CD4-positive, CD25-positive, alpha-beta regulatory T cell (primary cell): ENCODE data around the gene PADI6. TPM values are rescaled to one million over a fixed set of nuclear protein-coding genes. Genes with fewer than 3 reads are reported as not detected.

Experiments
- ATAC-seq, 2 donors: fragments of 150-1000 bp; cut with Tn5 transposase; one replicate each; pipeline ENCODE4 v1.10.0; 2021; ENCODE audit warnings: low read depth in 2 of 2, moderate number of reproducible peaks in 2 of 2, moderate library complexity in 1 of 2
- DNase-seq, 3 donors: peaks; one replicate each; pipeline versions ENCODE4 v3.0.0 to v3.0.0-alpha.2; 2012 to 2022; ENCODE audit warnings: mixed read lengths in 1 of 3
- H3K27ac ChIP-seq: one replicate; pipeline ENCODE4 v1.7.0; 2013; ENCODE audit warnings: mild to moderate bottlenecking, low read length; ENCODE audit not compliant: insufficient read depth, poor library complexity, severe bottlenecking
- H3K27me3 ChIP-seq: one replicate; pipeline ENCODE4 v1.7.0; 2013; ENCODE audit warnings: low read length; ENCODE audit not compliant: control insufficient read depth, insufficient read depth
- H3K36me3 ChIP-seq: one replicate; pipeline ENCODE4 v1.7.0; 2013; ENCODE audit warnings: mild to moderate bottlenecking, low read length, moderate library complexity; ENCODE audit not compliant: control insufficient read depth, insufficient read depth
- H3K4me1 ChIP-seq: 2 replicates; pipeline ENCODE4 v1.7.0; 2013; ENCODE audit warnings: mild to moderate bottlenecking, low read length; ENCODE audit not compliant: insufficient read depth, control insufficient read depth, poor library complexity, severe bottlenecking
- H3K4me3 ChIP-seq: one replicate; pipeline ENCODE4 v1.7.0; 2013; ENCODE audit warnings: low read depth, mild to moderate bottlenecking, low read length, moderate library complexity
- H3K9me3 ChIP-seq, 2 experiments: 1 replicate in 1 of 2; 2 replicates in 1 of 2; pipeline ENCODE4 v1.7.0; 2013; ENCODE audit warnings: low read length in 2 of 2, mild to moderate bottlenecking in 1 of 2, moderate library complexity in 1 of 2; ENCODE audit not compliant: control insufficient read depth in 2 of 2
- H3K27ac Mint-ChIP-seq, 3 donors: one replicate each; pipeline ENCODE4 v1.8.0; 2020 to 2022; ENCODE audit warnings: mild to moderate bottlenecking in 3 of 3, mixed read lengths in 3 of 3, moderate library complexity in 2 of 3
- H3K27me3 Mint-ChIP-seq: one replicate; pipeline ENCODE4 v1.8.0; 2022; ENCODE audit warnings: mild to moderate bottlenecking, mixed read lengths
- H3K36me3 Mint-ChIP-seq: one replicate; pipeline ENCODE4 v1.8.0; 2020; ENCODE audit warnings: mixed read lengths
- H3K4me1 Mint-ChIP-seq, 4 donors: one replicate each; pipeline ENCODE4 v1.8.0; 2020 to 2022; ENCODE audit warnings: mixed read lengths in 4 of 4, mild to moderate bottlenecking in 1 of 4
- H3K4me3 Mint-ChIP-seq, 4 donors: one replicate each; pipeline ENCODE4 v1.8.0; 2020 to 2022; ENCODE audit warnings: mild to moderate bottlenecking in 4 of 4, mixed read lengths in 4 of 4, moderate library complexity in 3 of 4
- H3K9me3 Mint-ChIP-seq, 7 donors: one replicate each; pipeline ENCODE4 v1.8.0; 2020 to 2022; ENCODE audit warnings: mixed read lengths in 7 of 7, mild to moderate bottlenecking in 3 of 7, moderate library complexity in 2 of 7
- polyA plus RNA-seq, 4 donors: library from polyadenylated mRNA; unstranded; fragments of 300-500 nt; fragmentation: Illumina TruSeq; gene quantifications; one replicate each; pipeline ENCODE4 v1.2.3, GENCODE V29; 2021
- total RNA-seq: library from RNA; stranded (reverse); gene quantifications from one replicate; pipeline ENCODE4 v1.2.3, GENCODE V29; 2022

PADI6 gene
- total and polyA plus RNA-seq, 5 donors from 2014 or later, result 0.14 TPM; not detected in 4

- Histone ChIP-seq H3K4me3 (no peak overlapping the region), H3K9me3 (no peaks in the 10 kb centered on the region), H3K27ac (no peak overlapping the region), H3K36me3 (no peaks in the 10 kb centered on the region), H3K4me1 (no peaks in the 10 kb centered on the region), H3K27me3 (no peaks in the 10 kb centered on the region)
- Mint-ChIP-seq H3K9me3 (peaks cover 0 to 2% (median 0%) of the 10 kb centered on the region in 7 donors), H3K27me3 (no peaks in the 10 kb centered on the region), H3K27ac (no peak overlapping the region), H3K4me3 (no peak overlapping the region), H3K36me3 (no peaks in the 10 kb centered on the region), H3K4me1 (peaks cover 0 to 11% (median 6%) of the 10 kb centered on the region in 4 donors)
- ATAC-seq (no peak), DNase-seq (no peak)
These were observed 13.0 kb upstream of the PADI6 start for GRCh38 chr1:17359031-17359430.

- Histone ChIP-seq H3K9me3 (no peaks in the 10 kb centered on the region), H3K27me3 (no peaks in the 10 kb centered on the region), H3K36me3 (no peaks in the 10 kb centered on the region), H3K4me3 (no peak overlapping the region), H3K4me1 (no peaks in the 10 kb centered on the region), H3K27ac (no peak overlapping the region)
- Mint-ChIP-seq H3K27ac (no peak overlapping the region), H3K36me3 (no peaks in the 10 kb centered on the region), H3K9me3 (peaks cover 0 to 2% (median 0%) of the 10 kb centered on the region in 7 donors), H3K4me3 (no peak overlapping the region), H3K27me3 (no peaks in the 10 kb centered on the region), H3K4me1 (peaks cover 0 to 11% (median 3%) of the 10 kb centered on the region in 4 donors)
- DNase-seq (no peak), ATAC-seq (no peak)
These were observed 12.2 kb upstream of the PADI6 start for GRCh38 chr1:17359808-17360207.

GRCh38 chr1:17360272-17360956 lies 11.6 kb upstream of the PADI6 start:
- Histone ChIP-seq H3K4me1 (no peaks in the 10 kb centered on the region), H3K27ac (no peak overlapping the region), H3K27me3 (no peaks in the 10 kb centered on the region), H3K9me3 (no peaks in the 10 kb centered on the region), H3K4me3 (no peak overlapping the region), H3K36me3 (no peaks in the 10 kb centered on the region)
- Mint-ChIP-seq H3K36me3 (no peaks in the 10 kb centered on the region), H3K27ac (no peak overlapping the region), H3K4me3 (no peak overlapping the region), H3K27me3 (peaks cover under 1% of the 10 kb centered on the region), H3K9me3 (peaks cover 0 to 2% (median 0%) of the 10 kb centered on the region in 7 donors), H3K4me1 (peaks cover 0 to 11% (median 3%) of the 10 kb centered on the region in 4 donors)
- ATAC-seq (no peak), DNase-seq (no peak)

- H3K27ac ChIP-seq, result no peak overlapping the region
- no peaks in the 10 kb centered on the region for H3K4me1 ChIP-seq
- H3K4me1 Mint-ChIP-seq, result peaks cover 0 to 2% (median under 1%) of the 10 kb centered on the region in 4 donors
- no peak for ATAC-seq
- no peak overlapping the region for H3K27ac Mint-ChIP-seq
- no peaks in the 10 kb centered on the region for H3K36me3 ChIP-seq
- no peak overlapping the region for H3K4me3 ChIP-seq
- no peaks in the 10 kb centered on the region for H3K9me3 ChIP-seq
- no peaks in the 10 kb centered on the region for H3K36me3 Mint-ChIP-seq
- no peak for DNase-seq
- H3K9me3 Mint-ChIP-seq, result peaks cover 0 to 2% (median 0%) of the 10 kb centered on the region in 7 donors
- peaks cover 6% of the 10 kb centered on the region for H3K27me3 Mint-ChIP-seq
- no peaks in the 10 kb centered on the region for H3K27me3 ChIP-seq
- no peak overlapping the region for H3K4me3 Mint-ChIP-seq
These were observed 10.3 kb upstream of the PADI6 start for GRCh38 chr1:17361687-17362086.

GRCh38 chr1:17363351-17363750 lies 8.6 kb upstream of the PADI6 start:
- Histone ChIP-seq H3K36me3 (no peaks in the 10 kb centered on the region), H3K9me3 (no peaks in the 10 kb centered on the region), H3K27me3 (no peaks in the 10 kb centered on the region), H3K4me3 (no peak overlapping the region), H3K27ac (no peak overlapping the region), H3K4me1 (no peaks in the 10 kb centered on the region)
- H3K9me3 Mint-ChIP-seq, result peaks cover 0 to 2% (median 0%) of the 10 kb centered on the region in 7 donors
- H3K4me3 Mint-ChIP-seq, result no peak overlapping the region
- no peaks in the 10 kb centered on the region for H3K36me3 Mint-ChIP-seq
- no peak for DNase-seq
- H3K4me1 Mint-ChIP-seq, result no peaks in the 10 kb centered on the region
- H3K27me3 Mint-ChIP-seq, result peaks cover 11% of the 10 kb centered on the region
- no peak for ATAC-seq
- no peak overlapping the region for H3K27ac Mint-ChIP-seq

GRCh38 chr1:17363771-17364170 lies 8.2 kb upstream of the PADI6 start:
- Mint-ChIP-seq H3K4me1 (no peaks in the 10 kb centered on the region), H3K9me3 (peaks cover 0 to 2% (median 0%) of the 10 kb centered on the region in 7 donors), H3K27ac (no peak overlapping the region), H3K27me3 (peaks cover 11% of the 10 kb centered on the region), H3K36me3 (no peaks in the 10 kb centered on the region), H3K4me3 (no peak overlapping the region)
- Histone ChIP-seq H3K9me3 (no peaks in the 10 kb centered on the region), H3K4me3 (no peak overlapping the region), H3K27ac (no peak overlapping the region), H3K27me3 (no peaks in the 10 kb centered on the region), H3K36me3 (no peaks in the 10 kb centered on the region), H3K4me1 (no peaks in the 10 kb centered on the region)
- ATAC-seq (no peak), DNase-seq (no peak)

GRCh38 chr1:17365293-17365692 lies 6.7 kb upstream of the PADI6 start:
- Histone ChIP-seq H3K4me1 (no peaks in the 10 kb centered on the region), H3K27ac (no peak overlapping the region), H3K27me3 (no peaks in the 10 kb centered on the region), H3K4me3 (no peak overlapping the region), H3K36me3 (no peaks in the 10 kb centered on the region), H3K9me3 (no peaks in the 10 kb centered on the region)
- ATAC-seq (no peak), DNase-seq (no peak)
- peaks cover 0 to 5% (median 0%) of the 10 kb centered on the region in 4 donors for H3K4me1 Mint-ChIP-seq
- no peaks in the 10 kb centered on the region for H3K9me3 Mint-ChIP-seq
- H3K27ac Mint-ChIP-seq, result no peak overlapping the region
- no peaks in the 10 kb centered on the region for H3K36me3 Mint-ChIP-seq
- no peak overlapping the region for H3K4me3 Mint-ChIP-seq
- H3K27me3 Mint-ChIP-seq, result peaks cover 11% of the 10 kb centered on the region

GRCh38 chr1:17369466-17369865 lies 2.5 kb upstream of the PADI6 start:
- Histone ChIP-seq H3K9me3 (no peaks in the 10 kb centered on the region), H3K4me3 (no peak overlapping the region), H3K27me3 (no peaks in the 10 kb centered on the region), H3K27ac (no peak overlapping the region), H3K4me1 (no peaks in the 10 kb centered on the region), H3K36me3 (no peaks in the 10 kb centered on the region)
- peaks cover 11% of the 10 kb centered on the region for H3K27me3 Mint-ChIP-seq
- ATAC-seq, result no peak
- no peak overlapping the region for H3K27ac Mint-ChIP-seq
- H3K4me3 Mint-ChIP-seq, result no peak overlapping the region
- no peak for DNase-seq
- H3K4me1 Mint-ChIP-seq, result peaks cover 0 to 8% (median 0%) of the 10 kb centered on the region in 4 donors
- no peaks in the 10 kb centered on the region for H3K36me3 Mint-ChIP-seq
- no peaks in the 10 kb centered on the region for H3K9me3 Mint-ChIP-seq
